Measurements from ENCODE around the gene PPIB.

PPIB gene

GRCh38 chr15:64210371-64210770, 47.5 kb upstream of the PPIB start (continued):
- TF ChIP-seq ZBTB49 (tag by site-specific recombination; IDR thresholded peaks at IDR 0.05; ENCODE audit: low read depth) (no peak), ZNF354C (tag by site-specific recombination; IDR thresholded peaks at IDR 0.05; ENCODE audit: borderline replicate concordance, low read depth) (no peak), KLF16 (tag by site-specific recombination; IDR thresholded peaks at IDR 0.05) (no peak), ZNF10 (tag by site-specific recombination; IDR thresholded peaks at IDR 0.05) (no peak), ZNF202 (tag by site-specific recombination; IDR thresholded peaks at IDR 0.05; ENCODE audit: borderline replicate concordance) (no peak)
- TF ChIP-seq, protein P1, sequence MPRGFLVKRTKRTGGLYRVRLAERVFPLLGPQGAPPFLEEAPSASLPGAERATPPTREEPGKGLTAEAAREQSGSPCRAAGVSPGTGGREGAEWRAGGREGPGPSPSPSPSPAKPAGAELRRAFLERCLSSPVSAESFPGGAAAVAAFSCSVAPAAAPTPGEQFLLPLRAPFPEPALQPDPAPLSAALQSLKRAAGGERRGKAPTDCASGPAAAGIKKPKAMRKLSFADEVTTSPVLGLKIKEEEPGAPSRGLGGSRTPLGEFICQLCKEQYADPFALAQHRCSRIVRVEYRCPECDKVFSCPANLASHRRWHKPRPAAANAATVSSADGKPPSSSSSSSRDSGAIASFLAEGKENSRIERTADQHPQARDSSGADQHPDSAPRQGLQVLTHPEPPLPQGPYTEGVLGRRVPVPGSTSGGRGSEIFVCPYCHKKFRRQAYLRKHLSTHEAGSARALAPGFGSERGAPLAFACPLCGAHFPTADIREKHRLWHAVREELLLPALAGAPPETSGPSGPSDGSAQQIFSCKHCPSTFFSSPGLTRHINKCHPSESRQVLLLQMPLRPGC (tag by site-specific recombination; IDR thresholded peaks at IDR 0.05), result no peak

- POLR2A ChIA-PET, result no interaction called here
- peaks cover 8% of the 10 kb centered on the region; the same call in 1 of the 2 replicates for H3K4me1 ChIP-seq (ENCODE audit: control insufficient read depth, insufficient read depth, low read length)
- CTCF ChIA-PET, result interaction anchor here (0.6 to 1.0 kb wide), 6 partner anchors 9 to 478 kb away, joined by 3 to 4 read pairs (median 3); no protein-coding TSS in a partner anchor
- no peak for TF ChIP-seq ZIC2 (tag by site-specific recombination; IDR thresholded peaks at IDR 0.05)
- TF ChIP-seq HOXD13 (CRISPR knock-in tag; IDR thresholded peaks at IDR 0.05; ENCODE audit: borderline replicate concordance), result no peak
- TF ChIP-seq ZNF654 (tag by site-specific recombination; IDR thresholded peaks at IDR 0.05; ENCODE audit: low read depth), result peak; percentile 38
- TF ChIP-seq ZNF223 (tag by site-specific recombination; IDR thresholded peaks at IDR 0.05), result no peak
- peaks cover 0 to 4% of the 10 kb centered on the region in 2 experiments; a peak in 2 of 3 replicates for H3K36me3 ChIP-seq (ENCODE audit: control insufficient read depth in 2 of 2, insufficient read depth in 1 of 2, low read length in 2 of 2)
- no peaks in the 10 kb centered on the region for H3K9me3 ChIP-seq (ENCODE audit: control insufficient read depth, insufficient read depth, low read depth, low read length)
- H3K27ac ChIP-seq (ENCODE audit: extremely low read depth, low read depth, low read length), result no peak overlapping the region
- H3K4me3 ChIP-seq (ENCODE audit: low read depth, low read length), result no peak overlapping the region
Measured at GRCh38 chr15:64209680-64210334, 47.0 kb upstream of the PPIB start.

GRCh38 chr15:64205202-64205601, 42.4 kb upstream of the PPIB start:
- Histone ChIP-seq H3K9me3 (ENCODE audit: control insufficient read depth, insufficient read depth, low read depth, low read length) (no peaks in the 10 kb centered on the region), H3K4me1 (ENCODE audit: control insufficient read depth, insufficient read depth, low read length) (no peaks in the 10 kb centered on the region), H3K36me3 (ENCODE audit: control insufficient read depth in 2 of 2, insufficient read depth in 1 of 2, low read length in 2 of 2) (peaks cover 0 to 24% of the 10 kb centered on the region in 2 experiments; a peak in 2 of 3 replicates), H3K27ac (ENCODE audit: extremely low read depth, low read depth, low read length) (no peak overlapping the region), H3K4me3 (ENCODE audit: low read depth, low read length) (no peak overlapping the region)
- ChIA-PET CTCF (interaction anchor here (0.8 to 1.1 kb wide), 2 partner anchors 12 to 151 kb away, joined by 3 read pairs; partner anchors contain the start of gene CSNK1G1), POLR2A (no interaction called here)
- no peak for TF ChIP-seq HOXD13 (CRISPR knock-in tag; IDR thresholded peaks at IDR 0.05; ENCODE audit: borderline replicate concordance)
- TF ChIP-seq GLIS2 (tag by site-specific recombination; IDR thresholded peaks at IDR 0.05), result no peak
- TF ChIP-seq, protein P2, sequence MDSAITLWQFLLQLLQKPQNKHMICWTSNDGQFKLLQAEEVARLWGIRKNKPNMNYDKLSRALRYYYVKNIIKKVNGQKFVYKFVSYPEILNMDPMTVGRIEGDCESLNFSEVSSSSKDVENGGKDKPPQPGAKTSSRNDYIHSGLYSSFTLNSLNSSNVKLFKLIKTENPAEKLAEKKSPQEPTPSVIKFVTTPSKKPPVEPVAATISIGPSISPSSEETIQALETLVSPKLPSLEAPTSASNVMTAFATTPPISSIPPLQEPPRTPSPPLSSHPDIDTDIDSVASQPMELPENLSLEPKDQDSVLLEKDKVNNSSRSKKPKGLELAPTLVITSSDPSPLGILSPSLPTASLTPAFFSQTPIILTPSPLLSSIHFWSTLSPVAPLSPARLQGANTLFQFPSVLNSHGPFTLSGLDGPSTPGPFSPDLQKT (IDR thresholded peaks at IDR 0.05; ENCODE audit: borderline replicate concordance, low read depth, low read length), result no peak
- TF ChIP-seq, protein P3, sequence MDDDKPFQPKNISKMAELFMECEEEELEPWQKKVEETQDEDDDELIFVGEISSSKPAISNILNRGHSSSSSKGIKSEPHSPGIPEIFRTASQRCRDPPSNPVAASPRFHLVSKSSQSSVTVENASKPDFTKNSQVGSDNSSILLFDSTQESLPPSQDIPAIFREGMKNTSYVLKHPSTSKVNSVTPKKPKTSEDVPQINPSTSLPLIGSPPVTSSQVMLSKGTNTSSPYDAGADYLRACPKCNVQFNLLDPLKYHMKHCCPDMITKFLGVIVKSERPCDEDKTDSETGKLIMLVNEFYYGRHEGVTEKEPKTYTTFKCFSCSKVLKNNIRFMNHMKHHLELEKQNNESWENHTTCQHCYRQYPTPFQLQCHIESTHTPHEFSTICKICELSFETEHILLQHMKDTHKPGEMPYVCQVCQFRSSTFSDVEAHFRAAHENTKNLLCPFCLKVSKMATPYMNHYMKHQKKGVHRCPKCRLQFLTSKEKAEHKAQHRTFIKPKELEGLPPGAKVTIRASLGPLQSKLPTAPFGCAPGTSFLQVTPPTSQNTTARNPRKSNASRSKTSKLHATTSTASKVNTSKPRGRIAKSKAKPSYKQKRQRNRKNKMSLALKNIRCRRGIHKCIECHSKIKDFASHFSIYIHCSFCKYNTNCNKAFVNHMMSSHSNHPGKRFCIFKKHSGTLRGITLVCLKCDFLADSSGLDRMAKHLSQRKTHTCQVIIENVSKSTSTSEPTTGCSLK (tag by site-specific recombination; IDR thresholded peaks at IDR 0.05), result no peak
- TF ChIP-seq ZNF830 (tag by site-specific recombination; IDR thresholded peaks at IDR 0.05; ENCODE audit: low read depth), result no peak
